GM18867 (cell line): ENCODE results near the gene TBC1D9B.

Experiments
- ATAC-seq: cut with Tn5 transposase; IDR thresholded peaks from one replicate; pipeline ENCODE4 v1.9.1; 2021; ENCODE audit warnings: mild to moderate bottlenecking, moderate library complexity; ENCODE audit not compliant: unreplicated experiment

The TBC1D9B gene

GRCh38 chr5:179822059-179822432, 85.7 kb downstream of the TBC1D9B start:
- no peak for ATAC-seq

- peak; percentile 56 for ATAC-seq
Observed at GRCh38 chr5:179821298-179822058, 86.2 kb downstream of the TBC1D9B start.

GRCh38 chr5:179820483-179821297, 87.0 kb downstream of the TBC1D9B start, which contains the start of gene SQSTM1:
Gene SQSTM1, plus strand, starts transcription at chr5:179820905. Its CDS starts 32 bp downstream, at chr5:179820937.
- ATAC-seq, result peak; percentile 40

GRCh38 chr5:179820127-179820482, 87.6 kb downstream of the TBC1D9B start:
- no peak for ATAC-seq

GRCh38 chr5:179819296-179820126, 88.2 kb downstream of the TBC1D9B start:
- ATAC-seq, result no peak

- peak; percentile 65 for ATAC-seq
Observed at GRCh38 chr5:179818746-179819295, 88.9 kb downstream of the TBC1D9B start.

- ATAC-seq, result no peak
Observed at GRCh38 chr5:179817890-179818745, 89.6 kb downstream of the TBC1D9B start.

- no peak for ATAC-seq
Observed at GRCh38 chr5:179817470-179817840, 90.2 kb downstream of the TBC1D9B start.

- ATAC-seq, result no peak
Observed at GRCh38 chr5:179816796-179817469, 90.8 kb downstream of the TBC1D9B start.

- no peak for ATAC-seq
Observed at GRCh38 chr5:179816401-179816795, 91.3 kb downstream of the TBC1D9B start.

- no peak for ATAC-seq
Observed at GRCh38 chr5:179815491-179816249, 92.0 kb downstream of the TBC1D9B start.

- ATAC-seq, result no peak
Observed at GRCh38 chr5:179814090-179814489, 93.6 kb downstream of the TBC1D9B start.

- no peak for ATAC-seq
Observed at GRCh38 chr5:179812997-179813607, 94.6 kb downstream of the TBC1D9B start.

GRCh38 chr5:179812135-179812825, 95.4 kb downstream of the TBC1D9B start:
- ATAC-seq, result no peak
